C4-2B (cell line): ENCODE measurements around the gene PLXNA2.

Source experiments
- ZFX ChIP-seq: fragments of 450-650 bp; IDR thresholded peaks from 2 replicates; pipeline ENCODE4 v1.6.1; 2017
- TF ChIP-seq, protein P1 (sequence below): fragments of 450-650 bp; conservative IDR thresholded peaks from 2 replicates; pipeline ENCODE4 v1.5.1; 2017; ENCODE audit warnings: mild to moderate bottlenecking

DNA sequence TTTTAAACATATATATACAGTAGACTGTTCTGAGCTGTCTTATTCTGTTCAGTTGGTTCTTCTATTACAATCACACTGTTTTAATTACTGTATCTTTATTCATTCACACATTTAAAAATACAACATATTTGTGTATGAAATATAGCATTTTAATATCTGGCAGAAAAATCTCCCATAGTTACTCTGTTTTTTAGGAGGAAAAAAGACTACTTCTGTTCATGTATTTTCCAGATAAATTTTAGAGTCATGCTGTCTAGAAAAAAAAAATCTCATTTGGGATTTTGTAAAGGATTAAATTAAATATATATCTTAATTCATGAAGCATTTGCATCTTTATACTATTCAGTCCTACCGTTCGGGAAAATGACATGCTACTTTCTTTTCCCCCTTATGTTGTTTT, 231.5 kb downstream of the PLXNA2 start:
- TF ChIP-seq, protein P1, sequence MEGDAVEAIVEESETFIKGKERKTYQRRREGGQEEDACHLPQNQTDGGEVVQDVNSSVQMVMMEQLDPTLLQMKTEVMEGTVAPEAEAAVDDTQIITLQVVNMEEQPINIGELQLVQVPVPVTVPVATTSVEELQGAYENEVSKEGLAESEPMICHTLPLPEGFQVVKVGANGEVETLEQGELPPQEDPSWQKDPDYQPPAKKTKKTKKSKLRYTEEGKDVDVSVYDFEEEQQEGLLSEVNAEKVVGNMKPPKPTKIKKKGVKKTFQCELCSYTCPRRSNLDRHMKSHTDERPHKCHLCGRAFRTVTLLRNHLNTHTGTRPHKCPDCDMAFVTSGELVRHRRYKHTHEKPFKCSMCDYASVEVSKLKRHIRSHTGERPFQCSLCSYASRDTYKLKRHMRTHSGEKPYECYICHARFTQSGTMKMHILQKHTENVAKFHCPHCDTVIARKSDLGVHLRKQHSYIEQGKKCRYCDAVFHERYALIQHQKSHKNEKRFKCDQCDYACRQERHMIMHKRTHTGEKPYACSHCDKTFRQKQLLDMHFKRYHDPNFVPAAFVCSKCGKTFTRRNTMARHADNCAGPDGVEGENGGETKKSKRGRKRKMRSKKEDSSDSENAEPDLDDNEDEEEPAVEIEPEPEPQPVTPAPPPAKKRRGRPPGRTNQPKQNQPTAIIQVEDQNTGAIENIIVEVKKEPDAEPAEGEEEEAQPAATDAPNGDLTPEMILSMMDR, result no peak
- TF ChIP-seq ZFX, result no peak
